ENCODE measurements around the gene FGGY.

GRCh38 chr1:59709333-59709732 lies 412.4 kb downstream of the FGGY start:
- TF ChIP-seq JUN (IDR thresholded peaks at IDR 0.05; ENCODE audit: borderline replicate concordance, insufficient read depth, insufficient read length, low read depth), result no peak
- TF ChIP-seq POLR2A (IDR thresholded peaks at IDR 0.05; ENCODE audit: low read depth, low read length), result no peak
- TF ChIP-seq CTCF (IDR thresholded peaks at IDR 0.05; ENCODE audit: extremely low read depth in 1 of 2, insufficient read depth in 1 of 2, low read depth in 1 of 2, low read length in 2 of 2), result no peak
- no peak for TF ChIP-seq POLR2AphosphoS5 (IDR thresholded peaks at IDR 0.05; ENCODE audit: insufficient read depth, low read depth, low read length)
- TF ChIP-seq EZH2 (IDR thresholded peaks at IDR 0.05; ENCODE audit: borderline replicate concordance, low read depth, low read length, severe bottlenecking), result no peak
- TF ChIP-seq, protein P1, sequence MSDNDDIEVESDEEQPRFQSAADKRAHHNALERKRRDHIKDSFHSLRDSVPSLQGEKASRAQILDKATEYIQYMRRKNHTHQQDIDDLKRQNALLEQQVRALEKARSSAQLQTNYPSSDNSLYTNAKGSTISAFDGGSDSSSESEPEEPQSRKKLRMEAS (IDR thresholded peaks at IDR 0.05; ENCODE audit: insufficient read depth, insufficient read length), result no peak
- TF ChIP-seq MYC (IDR thresholded peaks at IDR 0.05; ENCODE audit: low read depth, low read length), result no peak
- TF ChIP-seq FOS (IDR thresholded peaks at IDR 0.05; ENCODE audit: borderline replicate concordance, insufficient read depth, low read length), result no peak
- TF ChIP-seq GATA2 (IDR thresholded peaks at IDR 0.05; ENCODE audit: insufficient read depth, insufficient read length, low read depth, low read length), result no peak

All from endothelial cell of umbilical vein (primary cell).